NB4 (cell line): Measurements from ENCODE around the gene REEP1.

Experiments used
- DNase-seq: peaks from one replicate; pipeline ENCODE4 v3.0.0; 2010; ENCODE audit warnings: low read depth
- H3K4me3 ChIP-seq: one replicate; pipeline ENCODE4 v1.5.1; 2011; ENCODE audit warnings: mild to moderate bottlenecking, low read depth, low read length, moderate library complexity
- CTCF ChIP-seq: IDR thresholded peaks from one replicate; pipeline ENCODE4 v1.5.1; 2012; ENCODE audit warnings: low read depth, low read length
- MAX ChIP-seq: IDR thresholded peaks from 2 replicates; pipeline ENCODE4 v1.6.1; 2011; ENCODE audit warnings: low read depth, low read length
- MYC ChIP-seq: IDR thresholded peaks from 2 replicates; pipeline ENCODE4 v1.6.1; 2011; ENCODE audit warnings: low read depth, low read length
- POLR2A ChIP-seq: IDR thresholded peaks from 2 replicates; pipeline ENCODE4 v1.6.1; 2011; ENCODE audit warnings: mild to moderate bottlenecking; ENCODE audit not compliant: insufficient read length; ENCODE audit errors: extremely low read depth

REEP1 gene

GRCh38 chr2:86372641-86373502 is 35.4 kb upstream of the REEP1 start:
- peak; percentile 49 for DNase-seq
- no peak overlapping the region for H3K4me3 ChIP-seq
- TF ChIP-seq CTCF (peak; percentile 55), POLR2A (no peak)

DNA sequence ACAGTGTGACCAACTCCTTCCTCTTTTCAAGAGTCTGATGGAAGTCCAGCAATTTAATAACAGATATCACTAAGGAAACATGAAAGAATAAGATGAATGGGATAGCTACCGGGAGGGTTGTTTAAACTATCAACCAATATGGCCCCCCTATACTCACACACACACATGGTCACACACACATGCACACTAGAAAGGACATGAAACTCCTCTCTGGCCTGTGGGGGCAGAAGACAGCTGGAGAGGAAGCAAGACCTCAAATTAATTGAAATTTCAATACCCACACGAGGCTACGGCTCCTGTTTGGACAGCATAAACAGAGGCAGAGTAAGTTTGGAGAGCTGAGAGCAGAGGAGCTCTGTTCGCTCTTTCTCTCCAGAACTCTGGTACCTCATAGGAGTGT is 34.7 kb upstream of the REEP1 start:
- no peak overlapping the region for H3K4me3 ChIP-seq
- TF ChIP-seq MYC (no peak), CTCF (no peak), MAX (peak; percentile 48; the same call in 1 of the 2 replicates), POLR2A (no peak)
- peak; percentile 25 for DNase-seq

GRCh38 chr2:86371527-86371926 is 34.1 kb upstream of the REEP1 start:
- H3K4me3 ChIP-seq, result no peak overlapping the region
- no peak for DNase-seq
- TF ChIP-seq CTCF (no peak), POLR2A (no peak), MAX (no peak), MYC (no peak)

DNA sequence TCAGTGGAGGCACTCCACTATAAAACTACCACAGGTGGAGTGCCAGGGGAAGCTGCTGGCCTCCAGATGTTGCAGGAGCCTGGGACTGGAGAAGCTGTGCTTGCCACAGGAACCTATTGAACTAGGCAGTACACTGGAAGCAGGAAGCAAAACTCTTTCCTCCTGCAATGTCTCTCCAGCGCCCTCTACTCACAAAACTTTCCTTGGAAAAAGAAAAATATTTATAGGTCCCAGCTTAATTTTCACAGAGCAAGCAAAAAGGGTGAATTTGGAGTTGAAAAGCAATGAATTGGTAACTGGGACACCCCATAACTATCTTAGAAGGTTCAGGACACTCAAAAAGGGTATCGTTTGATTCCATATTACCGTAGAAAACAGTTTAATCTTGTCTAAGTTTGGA is 33.2 kb upstream of the REEP1 start:
- H3K4me3 ChIP-seq, result no peak overlapping the region
- DNase-seq, result no peak
- TF ChIP-seq MYC (no peak), MAX (no peak)

- H3K4me3 ChIP-seq, result no peak overlapping the region
- peak; percentile 67 for DNase-seq
- TF ChIP-seq CTCF (peak; percentile 61), POLR2A (no peak)
Observed at GRCh38 chr2:86368161-86368824, 30.9 kb upstream of the REEP1 start.

- DNase-seq, result no peak
- H3K4me3 ChIP-seq, result no peak overlapping the region
- TF ChIP-seq CTCF (no peak), MAX (no peak), POLR2A (no peak), MYC (no peak)
Observed at GRCh38 chr2:86367499-86367777, 30.0 kb upstream of the REEP1 start.
